Trophoblast cell (in vitro differentiated cells and primary cell): Measurements from ENCODE around the gene ASB7.

Experiments
- DNase-seq, 2 donors: peaks; one replicate each; pipeline ENCODE4 v3.0.0-alpha.2; 2016
- H2AFZ ChIP-seq: 2 replicates; pipeline ENCODE4 v1.6.1; 2013; ENCODE audit warnings: low read length, moderate library complexity, mild to moderate bottlenecking; ENCODE audit not compliant: insufficient read depth, poor library complexity
- H2AK5ac ChIP-seq: 2 replicates; pipeline ENCODE4 v1.6.1; 2013; ENCODE audit warnings: mild to moderate bottlenecking, low read length
- H2BK120ac ChIP-seq: 2 replicates; pipeline ENCODE4 v1.6.1; 2013; ENCODE audit warnings: low read length, mild to moderate bottlenecking, moderate library complexity; ENCODE audit not compliant: insufficient read depth, poor library complexity
- H2BK12ac ChIP-seq: 2 replicates; pipeline ENCODE4 v1.6.1; 2013; ENCODE audit warnings: mild to moderate bottlenecking, low read length, moderate library complexity
- H2BK5ac ChIP-seq: 2 replicates; pipeline ENCODE4 v1.6.1; 2013; ENCODE audit warnings: low read length, low read depth, moderate library complexity, mild to moderate bottlenecking; ENCODE audit not compliant: poor library complexity
- H3K14ac ChIP-seq: 2 replicates; pipeline ENCODE4 v1.6.1; 2013; ENCODE audit warnings: mild to moderate bottlenecking, low read length
- H3K18ac ChIP-seq: 2 replicates; pipeline ENCODE4 v1.6.1; 2013; ENCODE audit warnings: mild to moderate bottlenecking, low read length
- H3K23ac ChIP-seq: 2 replicates; pipeline ENCODE4 v1.6.1; 2013; ENCODE audit warnings: low read length
- H3K27ac ChIP-seq: 2 replicates; pipeline ENCODE4 v1.5.1; 2013; ENCODE audit warnings: low read depth, mild to moderate bottlenecking, inconsistent platforms, low read length, moderate library complexity
- H3K27me3 ChIP-seq: 2 replicates; pipeline ENCODE4 v1.6.1; 2013; ENCODE audit warnings: inconsistent platforms, mild to moderate bottlenecking, low read length, moderate library complexity; ENCODE audit not compliant: insufficient read depth
- H3K36me3 ChIP-seq, 2 experiments: 1 replicate in 1 of 2; 2 replicates in 1 of 2; pipeline ENCODE4 v1.6.1; 2013; ENCODE audit warnings: low read length in 2 of 2, mild to moderate bottlenecking in 2 of 2, moderate library complexity in 1 of 2; ENCODE audit not compliant: insufficient read depth in 2 of 2, control insufficient read depth in 1 of 2
- H3K4ac ChIP-seq: 2 replicates; pipeline ENCODE4 v1.6.1; 2013; ENCODE audit warnings: low read depth, mild to moderate bottlenecking, low read length, moderate library complexity
- H3K4me1 ChIP-seq, 2 experiments: 1 replicate in 1 of 2; 2 replicates in 1 of 2; pipeline ENCODE4 v1.6.1; 2013; ENCODE audit warnings: low read length in 2 of 2, mild to moderate bottlenecking in 2 of 2, moderate library complexity in 1 of 2; ENCODE audit not compliant: insufficient read depth in 2 of 2, control insufficient read depth in 1 of 2
- H3K4me2 ChIP-seq: 2 replicates; pipeline ENCODE4 v1.6.1; 2013; ENCODE audit warnings: inconsistent platforms, mild to moderate bottlenecking, low read length, moderate library complexity
- H3K4me3 ChIP-seq: 2 replicates; pipeline ENCODE4 v1.5.1; 2013; ENCODE audit warnings: mild to moderate bottlenecking, low read depth, low read length, inconsistent platforms
- H3K79me1 ChIP-seq: one replicate; pipeline ENCODE4 v1.6.1; 2013; ENCODE audit warnings: low read length
- H3K79me2 ChIP-seq: 2 replicates; pipeline ENCODE4 v1.6.1; 2013; ENCODE audit warnings: low read length, mild to moderate bottlenecking; ENCODE audit not compliant: control insufficient read depth, insufficient read depth, poor library complexity
- H3K9ac ChIP-seq: 2 replicates; pipeline ENCODE4 v1.6.1; 2013; ENCODE audit warnings: mild to moderate bottlenecking, low read length
- H3K9me3 ChIP-seq: 2 replicates; pipeline ENCODE4 v1.6.1; 2013; ENCODE audit warnings: low read depth, mild to moderate bottlenecking, control low read depth, inconsistent platforms, low read length; ENCODE audit not compliant: insufficient read depth
- H4K12ac ChIP-seq: 2 replicates; pipeline ENCODE4 v1.6.1; 2013; ENCODE audit warnings: low read depth, mild to moderate bottlenecking, low read length, moderate library complexity
- H4K8ac ChIP-seq: 2 replicates; pipeline ENCODE4 v1.6.1; 2013; ENCODE audit warnings: low read depth, mild to moderate bottlenecking, low read length, moderate library complexity
- H4K91ac ChIP-seq: one replicate; pipeline ENCODE4 v1.6.1; 2013; ENCODE audit warnings: low read depth, mild to moderate bottlenecking, low read length, moderate library complexity
- WGBS: extraction: QIAGEN DNeasy Blood & Tissue Kit; methylation state at CpG from one replicate; pipeline ENCODE4 v1.1.7; 2013; ENCODE audit warnings: missing lambda C conversion rate; ENCODE audit not compliant: insufficient read length, insufficient coverage; ENCODE audit errors: extremely low coverage; 5-methylcytosine and 5-hydroxymethylcytosine counted together

The ASB7 gene

GRCh38 chr15:100688549-100689120, 86.2 kb downstream of the ASB7 start:
- Histone ChIP-seq H3K79me2 (no peaks in the 10 kb centered on the region), H2BK120ac (no peak overlapping the region), H3K18ac (no peak overlapping the region), H2BK12ac (no peak overlapping the region), H4K91ac (no peak overlapping the region), H4K8ac (no peak overlapping the region), H3K23ac (no peak overlapping the region), H3K14ac (no peak overlapping the region), H3K36me3 (no peaks in the 10 kb centered on the region), H3K4ac (no peak overlapping the region), H3K27ac (no peak overlapping the region), H3K27me3 (no peaks in the 10 kb centered on the region), H3K4me2 (no peak overlapping the region), H2BK5ac (no peak overlapping the region), H4K12ac (no peak overlapping the region), H3K4me3 (no peak overlapping the region), H2AK5ac (no peak overlapping the region), H3K4me1 (peaks cover 9 to 10% of the 10 kb centered on the region in 2 experiments), H3K9ac (no peak overlapping the region), H3K9me3 (peaks cover under 1% of the 10 kb centered on the region), H2AFZ (no peak overlapping the region), H3K79me1 (no peaks in the 10 kb centered on the region)
- DNase-seq, result no peak
- no CpG with 5 or more reads among the region's 13 CpGs for WGBS

DNA sequence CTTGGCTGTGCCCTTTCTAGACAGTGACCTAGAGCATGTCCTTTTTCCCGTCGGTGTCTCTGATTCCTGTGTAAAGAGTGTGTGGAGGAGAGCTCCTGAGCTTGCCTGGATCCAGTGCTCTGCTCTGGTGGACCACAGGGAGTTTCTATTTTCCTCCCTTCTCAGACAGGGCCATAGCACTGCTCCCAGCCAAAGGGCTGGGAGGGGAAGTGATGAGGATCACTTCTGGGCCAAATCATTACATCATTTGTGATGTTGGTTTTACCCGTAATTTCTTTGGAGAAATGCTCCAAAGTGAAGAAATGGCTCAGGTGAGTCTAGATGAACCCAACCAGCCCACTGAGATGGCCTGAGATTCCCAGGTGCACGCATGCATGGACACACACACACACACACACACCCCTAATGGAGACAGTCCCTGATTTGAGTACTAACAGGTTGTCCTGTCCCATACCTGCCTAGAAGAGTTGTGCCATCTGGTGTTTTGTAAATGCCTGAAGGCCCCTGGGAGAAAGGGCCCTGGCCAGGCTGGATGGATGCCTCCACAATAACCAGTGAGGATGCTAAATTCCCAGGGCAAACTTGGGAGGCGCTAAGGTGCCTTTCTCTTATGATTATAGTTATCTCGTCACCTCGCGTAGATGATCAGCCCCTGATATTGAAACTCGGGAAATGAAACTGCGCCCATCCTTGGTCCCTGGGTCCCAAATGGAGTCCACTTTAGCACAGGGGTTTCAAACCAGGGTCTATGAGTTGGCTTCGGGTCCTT, 86.9 kb downstream of the ASB7 start:
- H3K18ac ChIP-seq, result no peak overlapping the region
- no peak overlapping the region for H3K9ac ChIP-seq
- no peaks in the 10 kb centered on the region for H3K9me3 ChIP-seq
- H3K14ac ChIP-seq, result no peak overlapping the region
- H2BK12ac ChIP-seq, result no peak overlapping the region
- H3K79me2 ChIP-seq, result no peaks in the 10 kb centered on the region
- no CpG with 5 or more reads among the region's 11 CpGs for WGBS
- DNase-seq, result no peak
- no peak overlapping the region for H3K4me2 ChIP-seq
- no peak overlapping the region for H3K23ac ChIP-seq
- H2BK120ac ChIP-seq, result no peak overlapping the region
- no peaks in the 10 kb centered on the region for H3K79me1 ChIP-seq
- H3K4ac ChIP-seq, result no peak overlapping the region
- H3K27ac ChIP-seq, result no peak overlapping the region
- no peak overlapping the region for H4K8ac ChIP-seq
- H3K4me1 ChIP-seq, result peaks cover 9 to 10% of the 10 kb centered on the region in 2 experiments
- H4K91ac ChIP-seq, result no peak overlapping the region
- H3K36me3 ChIP-seq, result no peaks in the 10 kb centered on the region
- H2AFZ ChIP-seq, result no peak overlapping the region
- no peak overlapping the region for H3K4me3 ChIP-seq
- no peak overlapping the region for H2BK5ac ChIP-seq
- H3K27me3 ChIP-seq, result no peaks in the 10 kb centered on the region
- H2AK5ac ChIP-seq, result no peak overlapping the region
- H4K12ac ChIP-seq, result no peak overlapping the region

- Histone ChIP-seq H3K79me2 (no peaks in the 10 kb centered on the region), H3K79me1 (no peaks in the 10 kb centered on the region), H2BK120ac (no peak overlapping the region), H4K8ac (no peak overlapping the region), H3K4ac (no peak overlapping the region), H3K23ac (no peak overlapping the region), H2BK5ac (no peak overlapping the region), H3K36me3 (no peaks in the 10 kb centered on the region), H3K27ac (no peak overlapping the region), H2AFZ (no peak overlapping the region), H4K91ac (no peak overlapping the region), H3K4me2 (no peak overlapping the region), H3K18ac (no peak overlapping the region), H3K14ac (no peak overlapping the region), H3K27me3 (no peaks in the 10 kb centered on the region), H2AK5ac (no peak overlapping the region), H3K4me1 (peaks cover 9 to 10% of the 10 kb centered on the region in 2 experiments), H4K12ac (no peak overlapping the region), H2BK12ac (no peak overlapping the region), H3K4me3 (no peak overlapping the region), H3K9ac (no peak overlapping the region), H3K9me3 (no peaks in the 10 kb centered on the region)
- DNase-seq, result no peak
- no CpG with 5 or more reads among the region's 18 CpGs for WGBS
These were observed 87.8 kb downstream of the ASB7 start for GRCh38 chr15:100690032-100690794.

- Histone ChIP-seq H2BK12ac (no peak overlapping the region), H3K79me1 (no peaks in the 10 kb centered on the region), H3K9ac (no peak overlapping the region), H3K4me3 (no peak overlapping the region), H2AK5ac (no peak overlapping the region), H3K4ac (no peak overlapping the region), H3K4me2 (no peak overlapping the region), H2BK5ac (no peak overlapping the region), H3K18ac (no peak overlapping the region), H3K9me3 (no peaks in the 10 kb centered on the region), H3K36me3 (no peaks in the 10 kb centered on the region), H3K27ac (no peak overlapping the region), H4K8ac (no peak overlapping the region), H3K14ac (no peak overlapping the region), H4K91ac (no peak overlapping the region), H3K4me1 (peaks cover 9 to 10% of the 10 kb centered on the region in 2 experiments), H2BK120ac (no peak overlapping the region), H3K27me3 (no peaks in the 10 kb centered on the region), H2AFZ (no peak overlapping the region), H3K79me2 (no peaks in the 10 kb centered on the region), H3K23ac (no peak overlapping the region), H4K12ac (no peak overlapping the region)
- DNase-seq, result no peak
These were observed 88.4 kb downstream of the ASB7 start for GRCh38 chr15:100690795-100691158.
